Measurements from ENCODE around the gene SLCO4A1.

Gene SLCO4A1

GRCh38 chr20:62692801-62693523 is 50.7 kb downstream of the SLCO4A1 start:
- peaks cover 5% of the 10 kb centered on the region; the same call in 1 of the 2 replicates for H3K27me3 ChIP-seq (ENCODE audit: control insufficient read depth, insufficient read depth, low read length)
- no peak overlapping the region for H3K9ac ChIP-seq (ENCODE audit: low read length)
- no peak overlapping the region for H3K27ac ChIP-seq (ENCODE audit: low read depth, low read length)
- no peaks in the 10 kb centered on the region for H3K36me3 ChIP-seq (ENCODE audit: control insufficient read depth, insufficient read depth, low read length)
- no peaks in the 10 kb centered on the region for H3K9me3 ChIP-seq (ENCODE audit: control insufficient read depth, insufficient read depth, low read depth, low read length)
- no peaks in the 10 kb centered on the region for H3K4me1 ChIP-seq (ENCODE audit: control insufficient read depth, insufficient read depth, low read length)
- H3K4me3 ChIP-seq (ENCODE audit: low read depth, low read length) = no peak overlapping the region

GRCh38 chr20:62693524-62693922 is 51.2 kb downstream of the SLCO4A1 start:
- Histone ChIP-seq H3K36me3 (ENCODE audit: control insufficient read depth, insufficient read depth, low read length) (no peaks in the 10 kb centered on the region), H3K9me3 (ENCODE audit: control insufficient read depth, insufficient read depth, low read depth, low read length) (no peaks in the 10 kb centered on the region), H3K27me3 (ENCODE audit: control insufficient read depth, insufficient read depth, low read length) (peaks cover 5% of the 10 kb centered on the region; the same call in 1 of the 2 replicates), H3K9ac (ENCODE audit: low read length) (no peak overlapping the region), H3K27ac (ENCODE audit: low read depth, low read length) (no peak overlapping the region), H3K4me3 (ENCODE audit: low read depth, low read length) (no peak overlapping the region), H3K4me1 (ENCODE audit: control insufficient read depth, insufficient read depth, low read length) (no peaks in the 10 kb centered on the region)

- Histone ChIP-seq H3K4me1 (ENCODE audit: control insufficient read depth, insufficient read depth, low read length) (no peaks in the 10 kb centered on the region), H3K9me3 (ENCODE audit: control insufficient read depth, insufficient read depth, low read depth, low read length) (no peaks in the 10 kb centered on the region), H3K9ac (ENCODE audit: low read length) (no peak overlapping the region), H3K4me3 (ENCODE audit: low read depth, low read length) (no peak overlapping the region), H3K36me3 (ENCODE audit: control insufficient read depth, insufficient read depth, low read length) (no peaks in the 10 kb centered on the region), H3K27ac (ENCODE audit: low read depth, low read length) (no peak overlapping the region), H3K27me3 (ENCODE audit: control insufficient read depth, insufficient read depth, low read length) (peaks cover 5% of the 10 kb centered on the region; the same call in 1 of the 2 replicates)
Measured at GRCh38 chr20:62694106-62694505, 51.8 kb downstream of the SLCO4A1 start.

GRCh38 chr20:62694868-62695267 is 52.6 kb downstream of the SLCO4A1 start:
- H3K27me3 ChIP-seq (ENCODE audit: control insufficient read depth, insufficient read depth, low read length) = peaks cover 5% of the 10 kb centered on the region; the same call in 1 of the 2 replicates
- H3K4me3 ChIP-seq (ENCODE audit: low read depth, low read length) = no peak overlapping the region
- H3K36me3 ChIP-seq (ENCODE audit: control insufficient read depth, insufficient read depth, low read length) = no peaks in the 10 kb centered on the region
- no peak overlapping the region for H3K9ac ChIP-seq (ENCODE audit: low read length)
- no peaks in the 10 kb centered on the region for H3K4me1 ChIP-seq (ENCODE audit: control insufficient read depth, insufficient read depth, low read length)
- H3K9me3 ChIP-seq (ENCODE audit: control insufficient read depth, insufficient read depth, low read depth, low read length) = no peaks in the 10 kb centered on the region
- no peak overlapping the region for H3K27ac ChIP-seq (ENCODE audit: low read depth, low read length)

GRCh38 chr20:62695448-62696414 is 53.4 kb downstream of the SLCO4A1 start:
- Histone ChIP-seq H3K36me3 (ENCODE audit: control insufficient read depth, insufficient read depth, low read length) (no peaks in the 10 kb centered on the region), H3K27me3 (ENCODE audit: control insufficient read depth, insufficient read depth, low read length) (peaks cover 5% of the 10 kb centered on the region; the same call in 1 of the 2 replicates), H3K27ac (ENCODE audit: low read depth, low read length) (no peak overlapping the region), H3K4me1 (ENCODE audit: control insufficient read depth, insufficient read depth, low read length) (no peaks in the 10 kb centered on the region), H3K9me3 (ENCODE audit: control insufficient read depth, insufficient read depth, low read depth, low read length) (no peaks in the 10 kb centered on the region), H3K4me3 (ENCODE audit: low read depth, low read length) (no peak overlapping the region), H3K9ac (ENCODE audit: low read length) (no peak overlapping the region)

- Histone ChIP-seq H3K9me3 (ENCODE audit: control insufficient read depth, insufficient read depth, low read depth, low read length) (no peaks in the 10 kb centered on the region), H3K9ac (ENCODE audit: low read length) (no peak overlapping the region), H3K4me1 (ENCODE audit: control insufficient read depth, insufficient read depth, low read length) (no peaks in the 10 kb centered on the region), H3K27me3 (ENCODE audit: control insufficient read depth, insufficient read depth, low read length) (peaks cover 5% of the 10 kb centered on the region; the same call in 1 of the 2 replicates), H3K36me3 (ENCODE audit: control insufficient read depth, insufficient read depth, low read length) (no peaks in the 10 kb centered on the region), H3K27ac (ENCODE audit: low read depth, low read length) (no peak overlapping the region), H3K4me3 (ENCODE audit: low read depth, low read length) (no peak overlapping the region)
Measured at GRCh38 chr20:62696434-62696957, 54.2 kb downstream of the SLCO4A1 start.

- no peak overlapping the region for H3K27ac ChIP-seq (ENCODE audit: low read depth, low read length)
- no peaks in the 10 kb centered on the region for H3K9me3 ChIP-seq (ENCODE audit: control insufficient read depth, insufficient read depth, low read depth, low read length)
- H3K4me3 ChIP-seq (ENCODE audit: low read depth, low read length) = no peak overlapping the region
- H3K9ac ChIP-seq (ENCODE audit: low read length) = no peak overlapping the region
- H3K27me3 ChIP-seq (ENCODE audit: control insufficient read depth, insufficient read depth, low read length) = peaks cover 5% of the 10 kb centered on the region; the same call in 1 of the 2 replicates
- H3K36me3 ChIP-seq (ENCODE audit: control insufficient read depth, insufficient read depth, low read length) = no peaks in the 10 kb centered on the region
- no peaks in the 10 kb centered on the region for H3K4me1 ChIP-seq (ENCODE audit: control insufficient read depth, insufficient read depth, low read length)
Measured at GRCh38 chr20:62696989-62697388, 54.7 kb downstream of the SLCO4A1 start.

GRCh38 chr20:62697468-62697912 is 55.2 kb downstream of the SLCO4A1 start:
- H3K4me3 ChIP-seq (ENCODE audit: low read depth, low read length) = no peak overlapping the region
- no peak overlapping the region for H3K9ac ChIP-seq (ENCODE audit: low read length)

GRCh38 chr20:62698231-62698630 is 55.9 kb downstream of the SLCO4A1 start:
- Histone ChIP-seq H3K27ac (ENCODE audit: low read depth, low read length) (no peak overlapping the region), H3K27me3 (ENCODE audit: control insufficient read depth, insufficient read depth, low read length) (peaks cover 5% of the 10 kb centered on the region; the same call in 1 of the 2 replicates), H3K4me1 (ENCODE audit: control insufficient read depth, insufficient read depth, low read length) (no peaks in the 10 kb centered on the region), H3K9me3 (ENCODE audit: control insufficient read depth, insufficient read depth, low read depth, low read length) (no peaks in the 10 kb centered on the region), H3K36me3 (ENCODE audit: control insufficient read depth, insufficient read depth, low read length) (no peaks in the 10 kb centered on the region), H3K4me3 (ENCODE audit: low read depth, low read length) (no peak overlapping the region), H3K9ac (ENCODE audit: low read length) (no peak overlapping the region)

More at GRCh38 chr20:62697468-62697912, 55.2 kb downstream of the SLCO4A1 start:
- Histone ChIP-seq H3K9me3 (ENCODE audit: control insufficient read depth, insufficient read depth, low read depth, low read length) (no peaks in the 10 kb centered on the region), H3K4me1 (ENCODE audit: control insufficient read depth, insufficient read depth, low read length) (no peaks in the 10 kb centered on the region), H3K36me3 (ENCODE audit: control insufficient read depth, insufficient read depth, low read length) (no peaks in the 10 kb centered on the region), H3K27ac (ENCODE audit: low read depth, low read length) (no peak overlapping the region), H3K27me3 (ENCODE audit: control insufficient read depth, insufficient read depth, low read length) (peaks cover 5% of the 10 kb centered on the region; the same call in 1 of the 2 replicates)

- no peaks in the 10 kb centered on the region for H3K36me3 ChIP-seq (ENCODE audit: control insufficient read depth, insufficient read depth, low read length)
- H3K9ac ChIP-seq (ENCODE audit: low read length) = no peak overlapping the region
- H3K27me3 ChIP-seq (ENCODE audit: control insufficient read depth, insufficient read depth, low read length) = peaks cover 3% of the 10 kb centered on the region; the same call in 1 of the 2 replicates
- no peak overlapping the region for H3K27ac ChIP-seq (ENCODE audit: low read depth, low read length)
- H3K4me1 ChIP-seq (ENCODE audit: control insufficient read depth, insufficient read depth, low read length) = no peaks in the 10 kb centered on the region; the same call in 1 of the 2 replicates
- H3K4me3 ChIP-seq (ENCODE audit: low read depth, low read length) = no peak overlapping the region
- H3K9me3 ChIP-seq (ENCODE audit: control insufficient read depth, insufficient read depth, low read depth, low read length) = no peaks in the 10 kb centered on the region
Measured at GRCh38 chr20:62699296-62699695, 57.0 kb downstream of the SLCO4A1 start.

Measured in HUES6 (cell line).